WTC11 (cell line): ENCODE measurements around the gene PAFAH1B2. TPM values are rescaled to one million over a fixed set of nuclear protein-coding genes. Genes with fewer than 3 reads are reported as not detected.
A peak's percentile ranks its signal among the peaks of the same experiment; 100 is the strongest.

Experiments
- ATAC-seq: fragments of 200-7000 bp; cut with Tn5 transposase; 2 replicates; pipeline ENCODE4 v1.10.0; 2021; ENCODE audit warnings: mild to moderate bottlenecking, moderate library complexity
- CTCF ChIA-PET: fragments of 300-600 bp; sonication (Branson Sonifier 250); formaldehyde crosslinking; loops from one replicate; lab custom pipeline; 2021; ENCODE audit warnings: antibody characterized with exemption; lab: Charles Lee
- POLR2A ChIA-PET: fragments of 350-600 bp; sonication (Branson Sonifier 250); formaldehyde crosslinking; loops from one replicate; lab custom pipeline; 2021; ENCODE audit warnings: antibody characterized with exemption; lab: Charles Lee
- DNase-seq: peaks from one replicate; pipeline ENCODE4 v3.0.0; 2021; ENCODE audit warnings: low spot score
- H3K27ac Mint-ChIP-seq: 2 replicates; pipeline ENCODE4 v1.8.0; 2021; ENCODE audit warnings: mixed read lengths
- H3K27me3 Mint-ChIP-seq: 2 replicates; pipeline ENCODE4 v1.8.0; 2021; ENCODE audit warnings: low read depth, mild to moderate bottlenecking, moderate library complexity, mixed read lengths
- H3K36me3 Mint-ChIP-seq: 2 replicates; pipeline ENCODE4 v1.8.0; 2021; ENCODE audit warnings: mixed read lengths
- H3K4me1 Mint-ChIP-seq: 2 replicates; pipeline ENCODE4 v1.8.0; 2022; ENCODE audit warnings: mixed read lengths
- H3K4me3 Mint-ChIP-seq: 2 replicates; pipeline ENCODE4 v1.8.0; 2021; ENCODE audit warnings: mild to moderate bottlenecking, moderate library complexity, mixed read lengths
- H3K9me3 Mint-ChIP-seq: 2 replicates; pipeline ENCODE4 v1.8.0; 2021; ENCODE audit warnings: mixed read lengths
- AFF4 ChIP-seq: sonication (generic); formaldehyde crosslinking; IDR thresholded peaks from 2 replicates; pipeline ENCODE4 v1.8.1; 2023; ENCODE audit warnings: mild to moderate bottlenecking, missing genetic modification reagents, borderline replicate concordance
- AR ChIP-seq: fragments of 250-450 bp; sonication (Bioruptor Pico); IDR thresholded peaks from 2 replicates; pipeline ENCODE4 v1.9.0; 2021; ENCODE audit warnings: mild to moderate bottlenecking
- CREM ChIP-seq: sonication (generic); formaldehyde crosslinking; IDR thresholded peaks from 2 replicates; pipeline ENCODE4 v1.8.1; 2022; ENCODE audit warnings: mild to moderate bottlenecking, missing genetic modification reagents, moderate library complexity
- CTCF ChIP-seq: fragments of 200-600 bp; IDR thresholded peaks from 2 replicates; pipeline ENCODE4 v1.8.0; 2022; ENCODE audit warnings: antibody characterized with exemption
- ESRRA ChIP-seq: sonication (generic); formaldehyde crosslinking; IDR thresholded peaks from 2 replicates; pipeline ENCODE4 v1.8.1; 2022; ENCODE audit warnings: mild to moderate bottlenecking, missing genetic modification reagents, borderline replicate concordance
- KAT7 ChIP-seq: sonication (generic); formaldehyde crosslinking; IDR thresholded peaks from 2 replicates; pipeline ENCODE4 v1.8.1; 2023; ENCODE audit warnings: missing genetic modification reagents, mild to moderate bottlenecking, borderline replicate concordance
- MLX ChIP-seq: sonication (generic); formaldehyde crosslinking; IDR thresholded peaks from 2 replicates; pipeline ENCODE4 v1.8.1; 2023; ENCODE audit warnings: mild to moderate bottlenecking, missing genetic modification reagents, moderate library complexity
- MXD4 ChIP-seq: fragments of 250-450 bp; sonication (Bioruptor Pico); IDR thresholded peaks from 2 replicates; pipeline ENCODE4 v1.8.0; 2021; ENCODE audit warnings: mild to moderate bottlenecking, moderate library complexity, borderline replicate concordance
- OVOL2 ChIP-seq: fragments of 250-450 bp; sonication (Bioruptor Pico); IDR thresholded peaks from 2 replicates; pipeline ENCODE4 v1.9.0; 2021; ENCODE audit warnings: mild to moderate bottlenecking, borderline replicate concordance
- SMAD4 ChIP-seq: sonication (generic); formaldehyde crosslinking; IDR thresholded peaks from 2 replicates; pipeline ENCODE4 v1.8.0; 2022; ENCODE audit warnings: mild to moderate bottlenecking, missing genetic modification reagents
- TP53 ChIP-seq: sonication (generic); formaldehyde crosslinking; IDR thresholded peaks from 2 replicates; pipeline ENCODE4 v1.8.1; 2023; ENCODE audit warnings: mild to moderate bottlenecking, missing genetic modification reagents
- ZBTB21 ChIP-seq: sonication (generic); formaldehyde crosslinking; IDR thresholded peaks from 2 replicates; pipeline ENCODE4 v1.8.1; 2023; ENCODE audit warnings: mild to moderate bottlenecking, missing genetic modification reagents, borderline replicate concordance
- ZBTB43 ChIP-seq: sonication (generic); formaldehyde crosslinking; IDR thresholded peaks from 2 replicates; pipeline ENCODE4 v1.8.1; 2023; ENCODE audit warnings: mild to moderate bottlenecking, missing genetic modification reagents
- ZMAT4 ChIP-seq: fragments of 250-450 bp; sonication (Bioruptor Pico); IDR thresholded peaks from 2 replicates; pipeline ENCODE4 v1.9.0; 2021; ENCODE audit warnings: mild to moderate bottlenecking
- ZNF121 ChIP-seq: sonication (generic); formaldehyde crosslinking; IDR thresholded peaks from 2 replicates; pipeline ENCODE4 v1.8.0; 2023; ENCODE audit warnings: missing genetic modification reagents
- ZNF138 ChIP-seq: sonication (generic); formaldehyde crosslinking; conservative IDR thresholded peaks from 2 replicates; pipeline ENCODE4 v1.8.1; 2022; ENCODE audit warnings: mild to moderate bottlenecking, moderate library complexity, missing genetic modification reagents
- total RNA-seq: library from RNA; stranded (reverse); gene quantifications from 3 replicates; pipeline ENCODE4 v1.2.3, GENCODE V29; 2021

The PAFAH1B2 gene
- total RNA-seq, 1 experiment from 2014 or later: 138 TPM

GRCh38 chr11:117152066-117152465 lies 8.0 kb downstream of the PAFAH1B2 start:
- peaks cover 5% of the 10 kb centered on the region for H3K4me1 Mint-ChIP-seq
- TF ChIP-seq AR (CRISPR knock-in tag): no peak
- no peaks in the 10 kb centered on the region for H3K9me3 Mint-ChIP-seq
- H3K36me3 Mint-ChIP-seq: peaks cover 41% of the 10 kb centered on the region
- ChIA-PET CTCF (interaction anchor here (0.5 kb wide), 1 partner anchor 14 kb away, joined by 3 read pairs; no protein-coding TSS in a partner anchor), POLR2A (no interaction called here)
- H3K27me3 Mint-ChIP-seq: no peaks in the 10 kb centered on the region
- no peak for DNase-seq
- ATAC-seq: no peak
- H3K4me3 Mint-ChIP-seq: no peak overlapping the region
- H3K27ac Mint-ChIP-seq: 0 out of 2 replicates have a peak overlapping the region, but pooled peaks have one; percentile 73

GRCh38 chr11:117154468-117154867 lies 10.4 kb downstream of the PAFAH1B2 start:
- POLR2A ChIA-PET: no interaction called here
- H3K9me3 Mint-ChIP-seq: no peaks in the 10 kb centered on the region
- H3K4me1 Mint-ChIP-seq: no peaks in the 10 kb centered on the region
- TF ChIP-seq ZNF121 (CRISPR knock-in tag) (peak; percentile 61; the same call in 1 of the 2 replicates), OVOL2 (no peak), MXD4 (CRISPR knock-in tag) (no peak)
- no peaks in the 10 kb centered on the region for H3K27me3 Mint-ChIP-seq
- H3K4me3 Mint-ChIP-seq: no peak overlapping the region
- CTCF ChIA-PET: interaction anchor here (1.0 kb wide), 1 partner anchor 27 kb away, joined by 3 read pairs; no protein-coding TSS in a partner anchor
- ATAC-seq: no peak
- H3K27ac Mint-ChIP-seq: no peak overlapping the region
- H3K36me3 Mint-ChIP-seq: peaks cover 39% of the 10 kb centered on the region
- no peak for DNase-seq

GRCh38 chr11:117157507-117157906 lies 13.4 kb downstream of the PAFAH1B2 start:
- H3K27me3 Mint-ChIP-seq: no peaks in the 10 kb centered on the region
- no peak overlapping the region for H3K4me3 Mint-ChIP-seq
- H3K4me1 Mint-ChIP-seq: no peaks in the 10 kb centered on the region
- POLR2A ChIA-PET: interaction anchor here (1.6 kb wide), 1 partner anchor 13 kb away, joined by 5 read pairs; the partner anchor contains the start of gene PAFAH1B2
- peaks cover 49% of the 10 kb centered on the region for H3K36me3 Mint-ChIP-seq
- H3K9me3 Mint-ChIP-seq: no peaks in the 10 kb centered on the region
- CTCF ChIA-PET: interaction anchor here (0.5 kb wide), 1 partner anchor 188 kb away, joined by 3 read pairs; no protein-coding TSS in a partner anchor
- DNase-seq (no peak), ATAC-seq (no peak)
- no peak for TF ChIP-seq ESRRA
- TF ChIP-seq ZNF121 (CRISPR knock-in tag): peak; percentile 73; the same call in 1 of the 2 replicates
- H3K27ac Mint-ChIP-seq: no peak overlapping the region

GRCh38 chr11:117159892-117160291 lies 15.8 kb downstream of the PAFAH1B2 start:
- TF ChIP-seq MLX (no peak), CTCF (no peak), TP53 (no peak), KAT7 (CRISPR knock-in tag) (no peak), ZMAT4 (no peak), ZBTB21 (no peak), ZBTB43 (CRISPR knock-in tag) (no peak), ZNF121 (CRISPR knock-in tag) (no peak), AFF4 (no peak), SMAD4 (CRISPR knock-in tag) (no peak), ZNF138 (CRISPR knock-in tag) (no peak), CREM (no peak)
- TF ChIP-seq, all 79 proteins: peak for 0
- Mint-ChIP-seq H3K36me3 (peaks cover 52% of the 10 kb centered on the region), H3K4me1 (no peaks in the 10 kb centered on the region), H3K9me3 (no peaks in the 10 kb centered on the region), H3K27ac (no peak overlapping the region), H3K4me3 (no peak overlapping the region), H3K27me3 (no peaks in the 10 kb centered on the region)
- CTCF ChIA-PET: no interaction called here
- POLR2A ChIA-PET: interaction anchor here (0.6 kb wide), 1 partner anchor 13 kb away, joined by 4 read pairs; no protein-coding TSS in a partner anchor
- ATAC-seq (no peak), DNase-seq (no peak)
